Measurements from ENCODE around the gene RNF130.

Gene RNF130

GRCh38 chr5:179986328-179986727 is 85.2 kb downstream of the RNF130 start:
- Histone ChIP-seq H3K4me2 (no peak overlapping the region), H3K9ac (no peak overlapping the region), H3K36me3 (peaks cover 44% of the 10 kb centered on the region), H3K4me1 (no peaks in the 10 kb centered on the region), H3K27me3 (no peaks in the 10 kb centered on the region), H3K4me3 (no peak overlapping the region), H4K20me1 (no peaks in the 10 kb centered on the region), H3K9me3 (peaks cover 11% of the 10 kb centered on the region), H3K27ac (no peak overlapping the region)
- TF ChIP-seq Cebpa-rat (IDR thresholded peaks at IDR 0.05): no peak

- no peak for TF ChIP-seq Cebpa-rat (IDR thresholded peaks at IDR 0.05)
- peaks cover 7% of the 10 kb centered on the region for H3K4me1 ChIP-seq
These were observed 89.9 kb downstream of the RNF130 start for GRCh38 chr5:179981636-179982035.

DNA sequence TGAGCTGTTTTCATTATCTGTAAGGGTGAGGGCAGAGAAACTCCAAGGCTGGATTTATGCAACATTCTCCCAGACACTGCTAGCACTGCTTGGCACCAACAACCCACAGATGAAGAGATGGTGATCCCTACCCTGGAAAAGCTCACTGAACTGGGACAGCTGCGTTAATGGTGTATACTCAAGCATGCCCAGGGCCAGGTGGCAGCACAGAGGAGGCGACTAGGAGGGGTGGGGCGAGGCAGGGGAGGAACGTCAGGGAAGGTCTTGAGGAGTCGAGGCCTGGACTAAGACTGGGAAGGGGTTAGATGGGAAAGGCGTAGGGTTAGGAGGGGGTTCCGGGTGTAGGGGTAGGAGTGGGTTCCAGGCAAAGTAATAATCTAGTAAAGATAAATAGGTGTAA is 90.8 kb downstream of the RNF130 start:
- Histone ChIP-seq H3K9ac (no peak overlapping the region), H3K4me2 (no peak overlapping the region), H4K20me1 (0 out of 2 replicates have a peak, but pooled peaks cover 2% of the 10 kb centered on the region), H3K4me3 (no peak overlapping the region), H3K36me3 (peaks cover 80% of the 10 kb centered on the region), H3K27me3 (no peaks in the 10 kb centered on the region), H3K4me1 (peaks cover 9% of the 10 kb centered on the region), H3K9me3 (no peaks in the 10 kb centered on the region), H3K27ac (no peak overlapping the region)
- TF ChIP-seq Cebpa-rat (IDR thresholded peaks at IDR 0.05): no peak

More at GRCh38 chr5:179981636-179982035, 89.9 kb downstream of the RNF130 start:
- peaks cover 71% of the 10 kb centered on the region for H3K36me3 ChIP-seq
- H3K9me3 ChIP-seq: no peaks in the 10 kb centered on the region
- H3K4me3 ChIP-seq: no peak overlapping the region
- no peak overlapping the region for H3K9ac ChIP-seq
- H3K27ac ChIP-seq: no peak overlapping the region
- H4K20me1 ChIP-seq: no peaks in the 10 kb centered on the region
- H3K27me3 ChIP-seq: no peaks in the 10 kb centered on the region
- H3K4me2 ChIP-seq: no peak overlapping the region

- no peak overlapping the region for H3K4me3 ChIP-seq
- no peaks in the 10 kb centered on the region for H3K27me3 ChIP-seq
- no peaks in the 10 kb centered on the region for H3K9me3 ChIP-seq
- peaks cover 18% of the 10 kb centered on the region for H4K20me1 ChIP-seq
- no peak overlapping the region for H3K4me2 ChIP-seq
- no peak overlapping the region for H3K9ac ChIP-seq
- H3K4me1 ChIP-seq: peaks cover 29% of the 10 kb centered on the region
- no peak for TF ChIP-seq Cebpa-rat (IDR thresholded peaks at IDR 0.05)
- no peak overlapping the region for H3K27ac ChIP-seq
- peaks cover 95% of the 10 kb centered on the region for H3K36me3 ChIP-seq
These were observed 92.8 kb downstream of the RNF130 start for GRCh38 chr5:179978792-179979191.

GRCh38 chr5:179975713-179976134 is 95.8 kb downstream of the RNF130 start:
- H3K4me3 ChIP-seq: no peak overlapping the region
- H3K4me1 ChIP-seq: peaks cover 51% of the 10 kb centered on the region
- no peaks in the 10 kb centered on the region for H3K27me3 ChIP-seq
- peaks cover 18% of the 10 kb centered on the region for H4K20me1 ChIP-seq
- H3K9ac ChIP-seq: no peak overlapping the region
- H3K27ac ChIP-seq: no peak overlapping the region
- peaks cover 78% of the 10 kb centered on the region for H3K36me3 ChIP-seq
- no peaks in the 10 kb centered on the region for H3K9me3 ChIP-seq
- no peak for TF ChIP-seq Cebpa-rat (IDR thresholded peaks at IDR 0.05)
- no peak overlapping the region for H3K4me2 ChIP-seq

DNA sequence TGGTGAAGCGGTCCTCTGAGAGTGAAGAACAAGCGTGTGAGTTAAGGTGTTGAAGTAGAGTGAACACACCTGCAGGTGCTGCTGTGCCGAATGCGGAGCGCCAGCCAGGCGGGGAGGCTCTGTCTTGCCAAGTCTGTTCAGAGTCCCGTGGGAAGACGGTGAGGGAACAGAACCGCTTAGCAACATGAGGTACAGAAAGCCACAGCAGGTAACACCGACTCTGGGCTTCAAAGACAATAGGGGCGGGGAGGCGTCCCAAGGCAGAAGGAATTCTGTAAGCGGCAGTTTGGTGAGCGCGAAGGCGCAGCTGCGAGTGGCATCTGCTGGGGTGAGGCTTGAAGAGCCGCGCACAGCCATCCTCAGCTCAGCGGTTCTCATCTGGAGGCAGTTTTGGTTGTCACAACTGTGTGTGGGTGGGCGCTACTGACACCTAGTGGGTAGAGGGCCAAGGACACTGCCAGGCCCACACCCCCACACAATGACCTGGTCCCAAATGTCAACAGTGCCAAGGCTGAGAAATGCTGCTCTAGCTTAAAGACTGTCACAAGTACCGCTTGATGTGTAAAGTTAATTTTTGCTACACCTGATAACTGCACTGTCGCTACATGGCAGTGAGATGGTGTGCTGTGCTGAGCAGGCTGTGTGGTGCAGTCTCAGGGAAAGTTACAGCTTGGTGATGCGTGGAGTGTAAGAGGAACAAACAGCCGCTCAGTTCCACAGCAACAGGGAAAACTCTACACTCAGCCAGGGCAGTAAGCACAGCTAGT is 96.4 kb downstream of the RNF130 start:
- Histone ChIP-seq H3K9ac (0 out of 2 replicates have a peak overlapping the region, but pooled peaks have one; percentile 30), H3K4me3 (no peak overlapping the region), H3K9me3 (no peaks in the 10 kb centered on the region), H3K27me3 (no peaks in the 10 kb centered on the region), H3K36me3 (peaks cover 74% of the 10 kb centered on the region), H4K20me1 (peaks cover 18% of the 10 kb centered on the region), H3K27ac (peak overlapping the region; percentile 70), H3K4me1 (peaks cover 55% of the 10 kb centered on the region), H3K4me2 (peak overlapping the region; percentile 68)
- no peak for TF ChIP-seq Cebpa-rat (IDR thresholded peaks at IDR 0.05)

DNA sequence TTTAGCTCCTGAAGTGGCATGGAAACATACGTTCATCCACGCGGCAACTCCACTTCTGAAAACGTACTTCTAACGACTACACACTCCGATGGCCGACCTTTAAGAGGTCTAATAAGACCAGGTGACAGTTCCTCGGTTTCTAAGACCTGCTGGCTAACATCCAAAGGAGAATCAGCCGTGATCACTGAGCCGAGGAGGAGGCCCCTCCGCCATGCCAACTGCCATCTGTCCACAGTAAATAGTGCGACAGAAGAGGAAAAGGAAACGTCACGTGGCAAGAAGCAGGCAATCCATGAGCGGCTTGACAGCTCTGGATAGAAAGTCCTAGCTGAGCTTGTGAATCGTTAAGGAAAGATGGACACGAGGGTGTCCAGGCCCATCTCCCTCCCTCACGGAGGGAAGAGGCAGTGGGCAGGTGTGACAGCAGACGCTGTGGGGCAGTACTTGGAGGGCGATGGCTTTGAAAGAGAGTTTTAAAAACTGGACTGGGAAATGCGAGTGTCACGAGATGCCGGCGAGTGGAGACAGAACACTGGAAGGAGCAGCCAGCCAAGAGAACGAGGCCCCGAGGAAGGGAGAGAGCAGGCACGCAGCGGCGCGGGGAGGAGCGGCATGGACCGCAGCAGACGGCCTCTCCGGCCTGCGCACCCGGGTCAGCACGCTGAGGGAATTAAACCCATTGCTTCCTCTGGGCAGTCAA is 97.2 kb downstream of the RNF130 start:
- peaks cover 55% of the 10 kb centered on the region for H3K4me1 ChIP-seq
- TF ChIP-seq Cebpa-rat (IDR thresholded peaks at IDR 0.05): no peak

GRCh38 chr5:179973391-179973790 is 98.2 kb downstream of the RNF130 start:
- H3K9me3 ChIP-seq: no peaks in the 10 kb centered on the region
- TF ChIP-seq Cebpa-rat (IDR thresholded peaks at IDR 0.05): no peak
- H3K27me3 ChIP-seq: no peaks in the 10 kb centered on the region
- peaks cover 74% of the 10 kb centered on the region for H3K36me3 ChIP-seq
- peaks cover 18% of the 10 kb centered on the region for H4K20me1 ChIP-seq
- H3K4me3 ChIP-seq: no peak overlapping the region
- H3K9ac ChIP-seq: no peak overlapping the region
- no peak overlapping the region for H3K4me2 ChIP-seq
- peaks cover 55% of the 10 kb centered on the region for H3K4me1 ChIP-seq
- H3K27ac ChIP-seq: no peak overlapping the region

More for the DNA sequence above, 97.2 kb downstream of the RNF130 start:
- no peaks in the 10 kb centered on the region for H3K27me3 ChIP-seq
- peak overlapping the region; percentile 30; the same call in 1 of the 2 replicates for H3K9ac ChIP-seq
- H3K4me3 ChIP-seq: no peak overlapping the region
- peaks cover 74% of the 10 kb centered on the region for H3K36me3 ChIP-seq
- peak overlapping the region; percentile 70 for H3K27ac ChIP-seq
- H4K20me1 ChIP-seq: peaks cover 18% of the 10 kb centered on the region
- H3K9me3 ChIP-seq: no peaks in the 10 kb centered on the region
- H3K4me2 ChIP-seq: peak overlapping the region; percentile 68

GRCh38 chr5:179969110-179969509 is 102.4 kb downstream of the RNF130 start:
- Histone ChIP-seq H3K27ac (no peak overlapping the region), H3K9ac (no peak overlapping the region), H3K4me1 (peaks cover 30% of the 10 kb centered on the region), H3K27me3 (no peaks in the 10 kb centered on the region), H3K4me3 (no peak overlapping the region), H3K4me2 (no peak overlapping the region), H4K20me1 (no peaks in the 10 kb centered on the region), H3K9me3 (no peaks in the 10 kb centered on the region), H3K36me3 (peaks cover 74% of the 10 kb centered on the region)
- no peak for TF ChIP-seq Cebpa-rat (IDR thresholded peaks at IDR 0.05)

DNA sequence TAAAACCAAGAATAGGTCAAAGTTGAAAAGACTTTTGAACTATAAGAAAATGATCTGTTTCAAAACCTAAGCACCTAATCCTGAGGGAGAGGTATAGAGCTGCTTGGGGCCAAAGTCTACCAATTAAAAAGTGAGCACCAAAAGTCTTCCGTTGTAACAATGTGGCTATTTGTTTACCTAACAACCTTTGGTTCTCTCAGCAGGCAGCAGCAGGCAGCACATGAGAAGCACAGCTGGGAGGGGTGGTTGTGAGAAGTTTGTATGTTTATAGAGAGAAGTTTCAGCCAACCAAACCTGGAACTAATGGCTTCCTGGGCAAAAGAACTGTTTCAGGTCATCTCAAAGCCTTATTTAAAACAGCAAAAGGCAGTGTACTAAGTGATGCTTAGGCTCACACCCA is 104.1 kb downstream of the RNF130 start:
- H3K27ac ChIP-seq: no peak overlapping the region

More for the DNA sequence above, 104.1 kb downstream of the RNF130 start:
- Histone ChIP-seq H3K4me2 (no peak overlapping the region), H3K4me3 (no peak overlapping the region), H4K20me1 (no peaks in the 10 kb centered on the region), H3K9ac (no peak overlapping the region), H3K27me3 (no peaks in the 10 kb centered on the region), H3K36me3 (peaks cover 86% of the 10 kb centered on the region), H3K9me3 (no peaks in the 10 kb centered on the region), H3K4me1 (peaks cover 20% of the 10 kb centered on the region)
- TF ChIP-seq Cebpa-rat (IDR thresholded peaks at IDR 0.05): no peak

All from BLaER1 (cell line).